ENCODE results near the gene TVP23A.
"Not testable (repeated sequence)": the region's sequence is repeated elsewhere in the genome, so short reads cannot be mapped to it uniquely, and the experiment has no call there.

The TVP23A gene

DNA sequence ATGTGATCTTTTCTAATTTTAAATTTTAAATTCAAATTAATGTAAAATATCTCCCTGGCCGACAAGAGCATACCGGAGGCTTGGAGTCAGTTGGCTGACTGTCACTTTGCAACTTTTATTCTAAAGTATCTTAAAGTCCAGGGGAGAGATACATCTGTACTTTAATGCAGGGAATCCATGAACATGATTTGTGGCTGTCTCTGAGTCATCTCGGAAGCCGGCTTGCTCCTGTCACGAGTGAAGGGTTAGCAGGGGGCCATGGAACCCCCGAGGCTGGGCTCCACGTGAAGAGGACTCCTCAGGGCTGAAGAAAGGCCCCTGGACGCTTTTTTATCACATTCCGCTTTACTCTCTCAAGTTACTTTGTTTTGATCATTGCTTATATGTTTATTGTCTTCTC is 13.3 kb downstream of the TVP23A start:
- no peak for DNase-seq (ENCODE audit: low spot score)
- TF ChIP-seq, protein P1, sequence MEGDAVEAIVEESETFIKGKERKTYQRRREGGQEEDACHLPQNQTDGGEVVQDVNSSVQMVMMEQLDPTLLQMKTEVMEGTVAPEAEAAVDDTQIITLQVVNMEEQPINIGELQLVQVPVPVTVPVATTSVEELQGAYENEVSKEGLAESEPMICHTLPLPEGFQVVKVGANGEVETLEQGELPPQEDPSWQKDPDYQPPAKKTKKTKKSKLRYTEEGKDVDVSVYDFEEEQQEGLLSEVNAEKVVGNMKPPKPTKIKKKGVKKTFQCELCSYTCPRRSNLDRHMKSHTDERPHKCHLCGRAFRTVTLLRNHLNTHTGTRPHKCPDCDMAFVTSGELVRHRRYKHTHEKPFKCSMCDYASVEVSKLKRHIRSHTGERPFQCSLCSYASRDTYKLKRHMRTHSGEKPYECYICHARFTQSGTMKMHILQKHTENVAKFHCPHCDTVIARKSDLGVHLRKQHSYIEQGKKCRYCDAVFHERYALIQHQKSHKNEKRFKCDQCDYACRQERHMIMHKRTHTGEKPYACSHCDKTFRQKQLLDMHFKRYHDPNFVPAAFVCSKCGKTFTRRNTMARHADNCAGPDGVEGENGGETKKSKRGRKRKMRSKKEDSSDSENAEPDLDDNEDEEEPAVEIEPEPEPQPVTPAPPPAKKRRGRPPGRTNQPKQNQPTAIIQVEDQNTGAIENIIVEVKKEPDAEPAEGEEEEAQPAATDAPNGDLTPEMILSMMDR (IDR thresholded peaks at IDR 0.05; ENCODE audit: borderline replicate concordance, control extremely low read depth, extremely low read depth, insufficient read depth, missing control alignments): no peak
- in situ Hi-C loops (cut with MboI; ENCODE audit: low sequenced_read_pairs, unreplicated experiment): no loop called here

DNA sequence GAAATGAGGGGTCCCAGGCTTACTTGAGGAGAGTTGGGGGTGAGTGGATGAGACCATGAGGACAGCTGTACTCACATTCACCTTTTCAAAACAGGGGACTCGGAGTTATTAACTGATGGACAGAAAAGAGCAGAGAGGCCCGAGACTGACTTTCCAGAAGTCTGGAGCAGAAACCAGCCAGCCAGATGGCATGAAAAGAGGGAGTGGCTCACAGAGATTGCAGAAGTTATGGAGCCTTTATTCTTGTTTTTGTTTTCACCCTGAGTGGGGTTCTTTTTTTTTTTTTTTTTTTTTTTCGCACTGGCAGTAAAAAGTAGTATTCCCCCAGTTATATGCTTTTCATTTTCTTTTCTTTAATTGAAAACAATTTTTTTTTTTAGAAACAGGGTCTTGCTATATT is 18.9 kb downstream of the TVP23A start:
- TF ChIP-seq, protein P1 (IDR thresholded peaks at IDR 0.05; ENCODE audit: borderline replicate concordance, control extremely low read depth, extremely low read depth, insufficient read depth, missing control alignments): no peak
- in situ Hi-C loops (cut with MboI; ENCODE audit: low sequenced_read_pairs, unreplicated experiment): no loop called here
- no peak for DNase-seq (ENCODE audit: low spot score)

DNA sequence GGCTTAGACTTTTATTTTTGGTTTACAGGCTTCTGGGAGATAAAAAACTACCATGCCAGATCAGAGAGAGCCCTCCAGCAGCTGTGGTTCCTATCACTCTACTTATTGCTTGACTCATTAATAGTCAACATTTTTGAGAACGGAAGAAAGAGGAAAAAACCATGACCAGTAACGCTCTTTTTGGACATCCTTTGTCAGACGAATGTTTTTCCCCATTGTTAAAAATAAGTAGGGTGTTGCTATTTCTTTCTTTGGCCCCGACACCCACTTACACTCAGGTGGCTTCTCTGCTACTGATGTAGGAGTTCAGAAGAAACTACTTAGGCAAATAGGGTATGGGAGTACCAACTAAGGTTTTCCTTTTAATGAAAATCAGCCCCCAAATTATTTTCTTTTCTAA is 27.5 kb downstream of the TVP23A start:
- TF ChIP-seq, protein P1 (IDR thresholded peaks at IDR 0.05; ENCODE audit: borderline replicate concordance, control extremely low read depth, extremely low read depth, insufficient read depth, missing control alignments): no peak
- in situ Hi-C loops (cut with MboI; ENCODE audit: low sequenced_read_pairs, unreplicated experiment): no loop called here
- DNase-seq (ENCODE audit: low spot score): peak; percentile 76

DNA sequence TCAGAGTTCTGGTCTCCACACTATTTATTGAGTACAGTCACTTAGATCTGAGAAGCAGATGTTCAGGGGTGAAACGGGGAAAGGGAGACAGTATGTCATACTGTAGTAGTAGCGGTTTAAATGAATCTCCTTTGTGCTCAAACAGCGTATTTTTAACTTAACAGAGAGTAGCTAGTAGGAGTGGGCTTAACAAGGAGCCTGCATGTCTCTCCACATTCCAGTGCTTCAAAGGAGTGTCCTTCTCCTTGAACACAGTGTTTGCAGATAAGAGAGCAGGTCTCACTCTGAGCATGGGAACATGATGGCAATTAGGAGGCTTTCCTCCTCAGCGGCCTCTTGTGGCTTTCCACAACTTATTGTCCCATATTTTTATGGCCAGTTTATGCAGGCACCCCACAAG is 30.0 kb downstream of the TVP23A start:
- DNase-seq (ENCODE audit: low spot score); in situ Hi-C loops (cut with MboI; ENCODE audit: low sequenced_read_pairs, unreplicated experiment): not testable (repeated sequence)

DNA sequence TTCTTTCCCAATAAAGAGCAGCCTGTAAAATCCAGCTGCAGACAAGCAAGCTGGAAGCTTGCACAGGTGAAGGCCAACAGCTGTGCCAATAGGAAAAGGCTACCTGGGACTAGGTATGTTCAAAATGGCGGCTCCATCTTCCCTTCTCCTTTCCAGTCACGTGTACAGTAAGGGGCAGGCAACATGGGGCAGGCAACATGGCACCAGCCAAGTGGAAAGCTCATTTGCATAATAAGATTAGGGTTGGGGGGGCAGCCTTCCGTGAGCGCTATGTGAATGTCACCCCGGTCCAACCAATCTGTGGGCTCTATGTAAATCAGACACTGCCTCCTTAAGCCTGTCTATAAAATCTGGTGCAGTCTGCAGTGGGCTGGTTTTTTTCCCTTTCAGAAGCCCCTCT is 31.3 kb downstream of the TVP23A start:
- TF ChIP-seq, protein P1 (IDR thresholded peaks at IDR 0.05; ENCODE audit: borderline replicate concordance, control extremely low read depth, extremely low read depth, insufficient read depth, missing control alignments): no peak
- in situ Hi-C loops (cut with MboI; ENCODE audit: low sequenced_read_pairs, unreplicated experiment): no loop called here
- no peak for DNase-seq (ENCODE audit: low spot score)

DNA sequence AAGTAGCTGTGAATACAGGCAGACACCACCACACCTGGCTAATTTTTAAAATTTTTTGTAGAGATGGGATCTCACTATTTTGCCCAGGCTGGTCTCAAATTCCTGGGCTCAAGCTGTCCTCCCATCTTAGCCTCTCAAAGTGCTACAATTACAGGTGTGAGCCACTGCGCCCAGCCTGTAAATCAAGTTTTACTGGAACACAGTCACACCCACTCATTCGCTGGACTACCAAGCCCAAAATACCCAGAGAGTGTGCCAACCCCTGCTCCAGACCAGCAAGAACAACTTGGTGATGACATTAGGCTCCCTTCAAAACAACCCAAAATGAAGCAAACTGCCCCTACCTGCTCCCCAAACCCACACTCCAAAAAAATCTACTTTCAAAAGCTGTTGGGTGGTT is 36.0 kb downstream of the TVP23A start:
- TF ChIP-seq, protein P1 (IDR thresholded peaks at IDR 0.05; ENCODE audit: borderline replicate concordance, control extremely low read depth, extremely low read depth, insufficient read depth, missing control alignments): no peak
- DNase-seq (ENCODE audit: low spot score): no peak
- in situ Hi-C loops (cut with MboI; ENCODE audit: low sequenced_read_pairs, unreplicated experiment): no loop called here

DNA sequence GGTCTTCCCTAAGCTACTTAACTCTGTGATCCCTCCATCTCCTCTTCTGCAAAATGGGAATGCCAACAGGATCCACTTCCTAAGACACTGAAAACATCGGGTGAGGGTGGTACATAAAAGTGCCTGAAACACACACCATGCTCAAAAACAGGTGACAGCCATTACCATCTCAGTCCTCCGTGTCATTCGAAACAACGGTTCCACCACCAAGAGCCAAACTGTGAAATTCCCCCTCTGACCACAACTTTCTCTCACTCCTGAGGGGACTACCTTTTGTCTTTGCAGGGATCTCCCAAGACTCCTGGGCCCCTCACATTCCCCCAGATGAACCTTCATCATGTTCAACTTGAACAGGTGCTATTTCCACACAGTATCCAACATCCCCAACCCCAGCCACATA is 38.0 kb downstream of the TVP23A start:
- in situ Hi-C loops (cut with MboI; ENCODE audit: low sequenced_read_pairs, unreplicated experiment): no loop called here
- no peak for DNase-seq (ENCODE audit: low spot score)
- TF ChIP-seq, protein P1 (IDR thresholded peaks at IDR 0.05; ENCODE audit: borderline replicate concordance, control extremely low read depth, extremely low read depth, insufficient read depth, missing control alignments): no peak

DNA sequence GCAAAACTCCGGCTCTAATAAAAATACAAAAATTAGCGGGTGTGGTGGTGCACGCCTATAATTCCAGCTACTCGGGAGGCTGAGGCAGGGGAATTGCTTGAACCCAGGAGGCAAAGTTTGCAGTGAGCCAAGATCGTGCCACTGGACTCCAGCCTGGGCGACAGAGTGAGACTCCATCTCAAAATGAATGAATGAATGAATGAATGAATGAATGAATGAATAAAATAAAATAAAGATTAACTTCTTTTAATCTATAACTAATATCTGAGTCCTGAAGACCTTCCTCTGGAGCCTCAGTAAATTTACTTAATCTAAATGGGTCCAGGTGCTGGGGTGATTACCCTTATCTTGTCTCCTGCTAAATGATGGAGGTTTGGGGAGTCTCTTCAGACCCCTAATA is 38.7 kb downstream of the TVP23A start:
- in situ Hi-C loops (cut with MboI; ENCODE audit: low sequenced_read_pairs, unreplicated experiment); DNase-seq (ENCODE audit: low spot score): not testable (repeated sequence)
